ENCODE data around the gene CABLES2. TPM values are rescaled to one million over a fixed set of nuclear protein-coding genes. Genes with fewer than 3 reads are reported as not detected.

The CABLES2 gene
- total and polyA plus RNA-seq, 10 of the 15 experiments (the other 5 are each of a cell fraction or from before 2014, with no cell fraction given): 2.2 to 14.9 (median 5.3) TPM

DNA sequence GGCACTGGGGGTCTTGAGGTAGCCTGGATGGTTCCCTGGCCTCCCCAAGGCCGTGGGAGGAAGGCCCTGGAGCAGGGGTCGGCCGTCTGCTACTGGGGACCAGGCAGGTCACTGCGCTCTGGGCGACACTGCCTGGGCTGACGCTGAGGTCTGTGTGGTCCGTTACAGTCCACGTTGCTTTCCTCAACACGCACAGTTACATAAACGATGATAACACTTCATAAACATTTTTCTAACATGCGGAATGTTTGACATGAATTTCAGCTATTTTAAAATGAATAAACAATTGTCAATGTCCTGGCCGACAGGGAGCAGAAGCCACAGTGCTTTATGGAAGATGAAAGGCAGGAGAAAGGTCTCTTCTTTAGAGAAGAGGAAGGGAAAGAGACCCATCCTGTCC, 30.4 kb upstream of the CABLES2 start:
- no peaks in the 10 kb centered on the region for H3K79me2 ChIP-seq (ENCODE audit: control insufficient read depth, insufficient read depth, low read length)
- no peak overlapping the region for H3K9ac ChIP-seq (ENCODE audit: control insufficient read depth, insufficient read depth, low read length)
- no peaks in the 10 kb centered on the region for H3K36me3 ChIP-seq (ENCODE audit: control insufficient read depth in 2 of 2, insufficient read depth in 2 of 2, low read length in 1 of 2)
- H4K20me1 ChIP-seq (ENCODE audit: control insufficient read depth, insufficient read depth): no peaks in the 10 kb centered on the region
- intact Hi-C loops (cut with micrococcal nuclease; ENCODE audit: unreplicated experiment) (no loop called here), in situ Hi-C loops (cut with MboI) (no loop called here)
- FAIRE-seq (no peak), DNase-seq (ENCODE audit: low read depth, low spot score) (no peak), ATAC-seq (no peak)
- peaks cover 0 to 12% of the 10 kb centered on the region in 2 experiments; a peak in 3 of 4 replicates for H3K27me3 ChIP-seq (replicated peaks in 1 of 2; ENCODE audit: control insufficient read depth in 2 of 2, insufficient read depth in 2 of 2, low read length in 1 of 2)
- H3K4me3 ChIP-seq: no peak overlapping the region
- CTCF ChIA-PET: no interaction called here
- H3K27ac ChIP-seq (ENCODE audit: control insufficient read depth, insufficient read depth): no peak overlapping the region
- no peak overlapping the region for H3K4me2 ChIP-seq (ENCODE audit: control insufficient read depth, insufficient read depth)
- no peak for TF ChIP-seq WRNIP1 (IDR thresholded peaks at IDR 0.05; ENCODE audit: borderline replicate concordance, low read depth, low read length)
- TF ChIP-seq HDAC2 (IDR thresholded peaks at IDR 0.05): no peak
- no peak for TF ChIP-seq ASH2L (IDR thresholded peaks at IDR 0.05; ENCODE audit: borderline replicate concordance, low read depth)
- TF ChIP-seq YBX1 (IDR thresholded peaks at IDR 0.05): no peak
- TF ChIP-seq BCL11A (IDR thresholded peaks at IDR 0.05; ENCODE audit: low read depth, low read length): no peak
- TF ChIP-seq, protein P1, sequence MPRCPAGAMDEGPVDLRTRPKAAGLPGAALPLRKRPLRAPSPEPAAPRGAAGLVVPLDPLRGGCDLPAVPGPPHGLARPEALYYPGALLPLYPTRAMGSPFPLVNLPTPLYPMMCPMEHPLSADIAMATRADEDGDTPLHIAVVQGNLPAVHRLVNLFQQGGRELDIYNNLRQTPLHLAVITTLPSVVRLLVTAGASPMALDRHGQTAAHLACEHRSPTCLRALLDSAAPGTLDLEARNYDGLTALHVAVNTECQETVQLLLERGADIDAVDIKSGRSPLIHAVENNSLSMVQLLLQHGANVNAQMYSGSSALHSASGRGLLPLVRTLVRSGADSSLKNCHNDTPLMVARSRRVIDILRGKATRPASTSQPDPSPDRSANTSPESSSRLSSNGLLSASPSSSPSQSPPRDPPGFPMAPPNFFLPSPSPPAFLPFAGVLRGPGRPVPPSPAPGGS (IDR thresholded peaks at IDR 0.05; ENCODE audit: borderline replicate concordance, insufficient read depth, low read depth, low read length, poor library complexity, severe bottlenecking): no peak
- TF ChIP-seq, protein P2, sequence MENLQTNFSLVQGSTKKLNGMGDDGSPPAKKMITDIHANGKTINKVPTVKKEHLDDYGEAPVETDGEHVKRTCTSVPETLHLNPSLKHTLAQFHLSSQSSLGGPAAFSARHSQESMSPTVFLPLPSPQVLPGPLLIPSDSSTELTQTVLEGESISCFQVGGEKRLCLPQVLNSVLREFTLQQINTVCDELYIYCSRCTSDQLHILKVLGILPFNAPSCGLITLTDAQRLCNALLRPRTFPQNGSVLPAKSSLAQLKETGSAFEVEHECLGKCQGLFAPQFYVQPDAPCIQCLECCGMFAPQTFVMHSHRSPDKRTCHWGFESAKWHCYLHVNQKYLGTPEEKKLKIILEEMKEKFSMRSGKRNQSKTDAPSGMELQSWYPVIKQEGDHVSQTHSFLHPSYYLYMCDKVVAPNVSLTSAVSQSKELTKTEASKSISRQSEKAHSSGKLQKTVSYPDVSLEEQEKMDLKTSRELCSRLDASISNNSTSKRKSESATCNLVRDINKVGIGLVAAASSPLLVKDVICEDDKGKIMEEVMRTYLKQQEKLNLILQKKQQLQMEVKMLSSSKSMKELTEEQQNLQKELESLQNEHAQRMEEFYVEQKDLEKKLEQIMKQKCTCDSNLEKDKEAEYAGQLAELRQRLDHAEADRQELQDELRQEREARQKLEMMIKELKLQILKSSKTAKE (IDR thresholded peaks at IDR 0.05; ENCODE audit: low read depth, poor library complexity, severe bottlenecking): no peak
- TF ChIP-seq RUNX3 (IDR thresholded peaks at IDR 0.05; ENCODE audit: low read length): no peak
- TF ChIP-seq, protein P3, sequence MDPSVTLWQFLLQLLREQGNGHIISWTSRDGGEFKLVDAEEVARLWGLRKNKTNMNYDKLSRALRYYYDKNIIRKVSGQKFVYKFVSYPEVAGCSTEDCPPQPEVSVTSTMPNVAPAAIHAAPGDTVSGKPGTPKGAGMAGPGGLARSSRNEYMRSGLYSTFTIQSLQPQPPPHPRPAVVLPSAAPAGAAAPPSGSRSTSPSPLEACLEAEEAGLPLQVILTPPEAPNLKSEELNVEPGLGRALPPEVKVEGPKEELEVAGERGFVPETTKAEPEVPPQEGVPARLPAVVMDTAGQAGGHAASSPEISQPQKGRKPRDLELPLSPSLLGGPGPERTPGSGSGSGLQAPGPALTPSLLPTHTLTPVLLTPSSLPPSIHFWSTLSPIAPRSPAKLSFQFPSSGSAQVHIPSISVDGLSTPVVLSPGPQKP (IDR thresholded peaks at IDR 0.05; ENCODE audit: low read depth, low read length): no peak
- TF ChIP-seq IKZF2 (IDR thresholded peaks at IDR 0.05): no peak
- TF ChIP-seq BACH1 (IDR thresholded peaks at IDR 0.05; ENCODE audit: borderline replicate concordance): no peak
- TF ChIP-seq ZBED1 (IDR thresholded peaks at IDR 0.05; ENCODE audit: borderline replicate concordance): no peak
- no peak for TF ChIP-seq SUPT20H (IDR thresholded peaks at IDR 0.05; ENCODE audit: borderline replicate concordance, control insufficient read depth, low read depth, low read length)
- TF ChIP-seq SMARCA5 (IDR thresholded peaks at IDR 0.05): no peak
- TF ChIP-seq TAF1 (IDR thresholded peaks at IDR 0.05; ENCODE audit: borderline replicate concordance, low read depth, low read length): no peak
- TF ChIP-seq, protein P4, sequence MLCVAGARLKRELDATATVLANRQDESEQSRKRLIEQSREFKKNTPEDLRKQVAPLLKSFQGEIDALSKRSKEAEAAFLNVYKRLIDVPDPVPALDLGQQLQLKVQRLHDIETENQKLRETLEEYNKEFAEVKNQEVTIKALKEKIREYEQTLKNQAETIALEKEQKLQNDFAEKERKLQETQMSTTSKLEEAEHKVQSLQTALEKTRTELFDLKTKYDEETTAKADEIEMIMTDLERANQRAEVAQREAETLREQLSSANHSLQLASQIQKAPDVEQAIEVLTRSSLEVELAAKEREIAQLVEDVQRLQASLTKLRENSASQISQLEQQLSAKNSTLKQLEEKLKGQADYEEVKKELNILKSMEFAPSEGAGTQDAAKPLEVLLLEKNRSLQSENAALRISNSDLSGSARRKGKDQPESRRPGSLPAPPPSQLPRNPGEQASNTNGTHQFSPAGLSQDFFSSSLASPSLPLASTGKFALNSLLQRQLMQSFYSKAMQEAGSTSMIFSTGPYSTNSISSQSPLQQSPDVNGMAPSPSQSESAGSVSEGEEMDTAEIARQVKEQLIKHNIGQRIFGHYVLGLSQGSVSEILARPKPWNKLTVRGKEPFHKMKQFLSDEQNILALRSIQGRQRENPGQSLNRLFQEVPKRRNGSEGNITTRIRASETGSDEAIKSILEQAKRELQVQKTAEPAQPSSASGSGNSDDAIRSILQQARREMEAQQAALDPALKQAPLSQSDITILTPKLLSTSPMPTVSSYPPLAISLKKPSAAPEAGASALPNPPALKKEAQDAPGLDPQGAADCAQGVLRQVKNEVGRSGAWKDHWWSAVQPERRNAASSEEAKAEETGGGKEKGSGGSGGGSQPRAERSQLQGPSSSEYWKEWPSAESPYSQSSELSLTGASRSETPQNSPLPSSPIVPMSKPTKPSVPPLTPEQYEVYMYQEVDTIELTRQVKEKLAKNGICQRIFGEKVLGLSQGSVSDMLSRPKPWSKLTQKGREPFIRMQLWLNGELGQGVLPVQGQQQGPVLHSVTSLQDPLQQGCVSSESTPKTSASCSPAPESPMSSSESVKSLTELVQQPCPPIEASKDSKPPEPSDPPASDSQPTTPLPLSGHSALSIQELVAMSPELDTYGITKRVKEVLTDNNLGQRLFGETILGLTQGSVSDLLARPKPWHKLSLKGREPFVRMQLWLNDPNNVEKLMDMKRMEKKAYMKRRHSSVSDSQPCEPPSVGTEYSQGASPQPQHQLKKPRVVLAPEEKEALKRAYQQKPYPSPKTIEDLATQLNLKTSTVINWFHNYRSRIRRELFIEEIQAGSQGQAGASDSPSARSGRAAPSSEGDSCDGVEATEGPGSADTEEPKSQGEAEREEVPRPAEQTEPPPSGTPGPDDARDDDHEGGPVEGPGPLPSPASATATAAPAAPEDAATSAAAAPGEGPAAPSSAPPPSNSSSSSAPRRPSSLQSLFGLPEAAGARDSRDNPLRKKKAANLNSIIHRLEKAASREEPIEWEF (IDR thresholded peaks at IDR 0.05; ENCODE audit: insufficient replicate concordance, low read depth, low read length): no peak
- RAD21 ChIA-PET (ENCODE audit: unreplicated experiment): no interaction called here
- BruUV-seq (replicated peaks): no TSS peak
- 31% methylated on average over 12 of the region's 12 CpGs for whole genome bisulfite sequencing (ENCODE audit: insufficient coverage, insufficient replicate concordance, low lambda C conversion rate, missing lambda C conversion rate)
- SMC1A ChIA-PET (ENCODE audit: uncharacterized antibody, unreplicated experiment): no interaction called here
- no peak overlapping the region for H2AFZ ChIP-seq (ENCODE audit: control insufficient read depth, low read depth, low read length)
- POLR2A ChIA-PET: no interaction called here
- H3K9me3 ChIP-seq (replicated peaks; ENCODE audit: control insufficient read depth, insufficient read depth, low read length): no peaks in the 10 kb centered on the region
- no peaks in the 10 kb centered on the region for H3K4me1 ChIP-seq (ENCODE audit: control insufficient read depth, insufficient read depth, low read length)
